ENCODE data around the gene PTCD2. TPM values are rescaled to one million over a fixed set of nuclear protein-coding genes. Genes with fewer than 3 reads are reported as not detected.
"Not testable (repeated sequence)": the region's sequence is repeated elsewhere in the genome, so short reads cannot be mapped to it uniquely, and the experiment has no call there.

The PTCD2 gene
- total RNA-seq, 1 experiment from 2014 or later = 19.3 TPM

GRCh38 chr5:72296256-72296655 is 23.9 kb upstream of the PTCD2 start:
- H3K9me3 ChIP-seq (ENCODE audit: control insufficient read depth in 1 of 2, insufficient read depth in 1 of 2, low read depth in 1 of 2, low read length in 2 of 2) = no peaks in the 10 kb centered on the region
- ChIA-PET RAD21 (ENCODE audit: low non-redundant PET in 1 of 2, low total read pairs in 2 of 2, uncharacterized antibody in 2 of 2, unreplicated experiment in 2 of 2) (no interaction called here), CTCF (interaction anchor here (1.4 kb wide), 1 partner anchor 12 kb away, joined by 3 read pairs; no protein-coding TSS in a partner anchor), POLR2A (no interaction called here)
- H3K36me3 ChIP-seq (ENCODE audit: control insufficient read depth in 1 of 2, insufficient read depth in 2 of 2, low read length in 2 of 2) = peaks cover 14 to 23% of the 10 kb centered on the region in 2 experiments; a peak in 3 of 4 replicates
- no peak overlapping the region for H3K27ac ChIP-seq (ENCODE audit: low read depth, low read length)
- no peaks in the 10 kb centered on the region; a peak in 1 of 4 replicates for H3K4me1 ChIP-seq (ENCODE audit: control insufficient read depth in 1 of 2, insufficient read depth in 2 of 2, low read length in 2 of 2)
- H3K4me3 ChIP-seq (replicated peaks in 1 of 2; ENCODE audit: low read depth in 1 of 2, low read length in 2 of 2) = no peak overlapping the region
- no peaks in the 10 kb centered on the region for H3K27me3 ChIP-seq (ENCODE audit: insufficient read depth, low read length)
- no peaks in the 10 kb centered on the region for H3K9me2 ChIP-seq (ENCODE audit: insufficient read depth)
- H4K20me1 ChIP-seq (ENCODE audit: insufficient read depth) = 0 out of 2 replicates have a peak, but pooled peaks cover 7% of the 10 kb centered on the region
- intact Hi-C loops (cut with micrococcal nuclease) = no loop called here
- ATAC-seq (no peak), DNase-seq (ENCODE audit: low read depth, low spot score) (no peak)
- H3K79me2 ChIP-seq (ENCODE audit: insufficient read depth, low read length) = peaks cover 77% of the 10 kb centered on the region
- H2AFZ ChIP-seq (ENCODE audit: low read depth, low read length, poor library complexity, severe bottlenecking) = no peak overlapping the region
- no peak overlapping the region for H3K4me2 ChIP-seq (ENCODE audit: low read length)
- H3K9ac ChIP-seq (ENCODE audit: low read length) = no peak overlapping the region
- BruUV-seq (replicated peaks) = no TSS peak
- no peak for TF ChIP-seq ZBTB33 (IDR thresholded peaks at IDR 0.05; ENCODE audit: extremely low read depth, insufficient replicate concordance, low read length)
- TF ChIP-seq FOSL1 (IDR thresholded peaks at IDR 0.05; ENCODE audit: low read depth) = no peak
- TF ChIP-seq CEBPB (IDR thresholded peaks at IDR 0.05; ENCODE audit: low read depth) = no peak

- H2AFZ ChIP-seq (ENCODE audit: low read depth, low read length, poor library complexity, severe bottlenecking); H3K9ac ChIP-seq (ENCODE audit: low read length); H3K27me3 ChIP-seq (ENCODE audit: insufficient read depth, low read length); RAD21 ChIA-PET (ENCODE audit: low non-redundant PET in 1 of 2, low total read pairs in 2 of 2, uncharacterized antibody in 2 of 2, unreplicated experiment in 2 of 2); H3K9me2 ChIP-seq (ENCODE audit: insufficient read depth); H3K9me3 ChIP-seq (ENCODE audit: control insufficient read depth in 1 of 2, insufficient read depth in 1 of 2, low read depth in 1 of 2, low read length in 2 of 2); H3K27ac ChIP-seq (ENCODE audit: low read depth, low read length); POLR2A ChIA-PET; ATAC-seq; BruUV-seq (replicated peaks); H3K4me1 ChIP-seq (ENCODE audit: control insufficient read depth in 1 of 2, insufficient read depth in 2 of 2, low read length in 2 of 2); H4K20me1 ChIP-seq (ENCODE audit: insufficient read depth); H3K4me3 ChIP-seq (replicated peaks in 1 of 2; ENCODE audit: low read depth in 1 of 2, low read length in 2 of 2); H3K4me2 ChIP-seq (ENCODE audit: low read length); DNase-seq (ENCODE audit: low read depth, low spot score); intact Hi-C loops (cut with micrococcal nuclease): not testable (repeated sequence)
- H3K79me2 ChIP-seq (ENCODE audit: insufficient read depth, low read length) = peaks cover 88% of the 10 kb centered on the region
- CTCF ChIA-PET = interaction anchor here (1.8 kb wide), 1 partner anchor 10 kb away, joined by 10 read pairs; no protein-coding TSS in a partner anchor
- H3K36me3 ChIP-seq (ENCODE audit: control insufficient read depth in 1 of 2, insufficient read depth in 2 of 2, low read length in 2 of 2) = peaks cover 12 to 27% of the 10 kb centered on the region in 2 experiments; a peak in 3 of 4 replicates
These were observed 22.0 kb upstream of the PTCD2 start for GRCh38 chr5:72298136-72298535.

Data from HCT116 (cell line).